HUES64 (cell line): Measurements from ENCODE around the gene EIF3A. TPM values are rescaled to one million over a fixed set of nuclear protein-coding genes. Genes with fewer than 3 reads are reported as not detected.
A peak's percentile ranks its signal among the peaks of the same experiment; 100 is the strongest.

Experiments used
- H3K27ac ChIP-seq: 2 replicates; pipeline ENCODE4 v1.7.0; 2013; ENCODE audit warnings: low read depth, low read length, inconsistent platforms
- H3K27me3 ChIP-seq: 2 replicates; pipeline ENCODE4 v1.6.1; 2013; ENCODE audit warnings: mild to moderate bottlenecking, low read length; ENCODE audit not compliant: insufficient read depth
- H3K36me3 ChIP-seq: 2 replicates; pipeline ENCODE4 v1.6.1; 2013; ENCODE audit warnings: mild to moderate bottlenecking, low read length; ENCODE audit not compliant: insufficient read depth
- H3K4me1 ChIP-seq: 2 replicates; pipeline ENCODE4 v1.6.1; 2013; ENCODE audit warnings: mild to moderate bottlenecking, low read length, moderate library complexity; ENCODE audit not compliant: insufficient read depth
- H3K4me3 ChIP-seq: 2 replicates; pipeline ENCODE4 v1.5.1; 2013; ENCODE audit warnings: mild to moderate bottlenecking, low read length, moderate library complexity
- H3K9ac ChIP-seq: 2 replicates; pipeline ENCODE4 v1.6.1; 2013; ENCODE audit warnings: mild to moderate bottlenecking, low read depth, low read length
- H3K9me3 ChIP-seq: 2 replicates; pipeline ENCODE4 v1.6.1; 2013; ENCODE audit warnings: low read depth, low read length; ENCODE audit not compliant: insufficient read depth
- WGBS: fragments of 150-250, 120-280 bp; methylation state at CpG from one replicate; pipeline ENCODE4 v1.1.7; 2013; ENCODE audit warnings: missing lambda C conversion rate; 5-methylcytosine and 5-hydroxymethylcytosine counted together
- polyA plus RNA-seq, 2 experiments: library from polyadenylated mRNA; stranded (reverse); fragments of 50-300 nt; gene quantifications; one replicate each; pipeline ENCODE4 v1.2.3, GENCODE V29; 2013

Gene EIF3A, protein sequence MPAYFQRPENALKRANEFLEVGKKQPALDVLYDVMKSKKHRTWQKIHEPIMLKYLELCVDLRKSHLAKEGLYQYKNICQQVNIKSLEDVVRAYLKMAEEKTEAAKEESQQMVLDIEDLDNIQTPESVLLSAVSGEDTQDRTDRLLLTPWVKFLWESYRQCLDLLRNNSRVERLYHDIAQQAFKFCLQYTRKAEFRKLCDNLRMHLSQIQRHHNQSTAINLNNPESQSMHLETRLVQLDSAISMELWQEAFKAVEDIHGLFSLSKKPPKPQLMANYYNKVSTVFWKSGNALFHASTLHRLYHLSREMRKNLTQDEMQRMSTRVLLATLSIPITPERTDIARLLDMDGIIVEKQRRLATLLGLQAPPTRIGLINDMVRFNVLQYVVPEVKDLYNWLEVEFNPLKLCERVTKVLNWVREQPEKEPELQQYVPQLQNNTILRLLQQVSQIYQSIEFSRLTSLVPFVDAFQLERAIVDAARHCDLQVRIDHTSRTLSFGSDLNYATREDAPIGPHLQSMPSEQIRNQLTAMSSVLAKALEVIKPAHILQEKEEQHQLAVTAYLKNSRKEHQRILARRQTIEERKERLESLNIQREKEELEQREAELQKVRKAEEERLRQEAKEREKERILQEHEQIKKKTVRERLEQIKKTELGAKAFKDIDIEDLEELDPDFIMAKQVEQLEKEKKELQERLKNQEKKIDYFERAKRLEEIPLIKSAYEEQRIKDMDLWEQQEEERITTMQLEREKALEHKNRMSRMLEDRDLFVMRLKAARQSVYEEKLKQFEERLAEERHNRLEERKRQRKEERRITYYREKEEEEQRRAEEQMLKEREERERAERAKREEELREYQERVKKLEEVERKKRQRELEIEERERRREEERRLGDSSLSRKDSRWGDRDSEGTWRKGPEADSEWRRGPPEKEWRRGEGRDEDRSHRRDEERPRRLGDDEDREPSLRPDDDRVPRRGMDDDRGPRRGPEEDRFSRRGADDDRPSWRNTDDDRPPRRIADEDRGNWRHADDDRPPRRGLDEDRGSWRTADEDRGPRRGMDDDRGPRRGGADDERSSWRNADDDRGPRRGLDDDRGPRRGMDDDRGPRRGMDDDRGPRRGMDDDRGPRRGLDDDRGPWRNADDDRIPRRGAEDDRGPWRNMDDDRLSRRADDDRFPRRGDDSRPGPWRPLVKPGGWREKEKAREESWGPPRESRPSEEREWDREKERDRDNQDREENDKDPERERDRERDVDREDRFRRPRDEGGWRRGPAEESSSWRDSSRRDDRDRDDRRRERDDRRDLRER (N-terminal part only)
- polyA plus RNA-seq (2013, experiment 1 of 2): 152 TPM
- 152 TPM for polyA plus RNA-seq (2013, experiment 2 of 2)

DNA sequence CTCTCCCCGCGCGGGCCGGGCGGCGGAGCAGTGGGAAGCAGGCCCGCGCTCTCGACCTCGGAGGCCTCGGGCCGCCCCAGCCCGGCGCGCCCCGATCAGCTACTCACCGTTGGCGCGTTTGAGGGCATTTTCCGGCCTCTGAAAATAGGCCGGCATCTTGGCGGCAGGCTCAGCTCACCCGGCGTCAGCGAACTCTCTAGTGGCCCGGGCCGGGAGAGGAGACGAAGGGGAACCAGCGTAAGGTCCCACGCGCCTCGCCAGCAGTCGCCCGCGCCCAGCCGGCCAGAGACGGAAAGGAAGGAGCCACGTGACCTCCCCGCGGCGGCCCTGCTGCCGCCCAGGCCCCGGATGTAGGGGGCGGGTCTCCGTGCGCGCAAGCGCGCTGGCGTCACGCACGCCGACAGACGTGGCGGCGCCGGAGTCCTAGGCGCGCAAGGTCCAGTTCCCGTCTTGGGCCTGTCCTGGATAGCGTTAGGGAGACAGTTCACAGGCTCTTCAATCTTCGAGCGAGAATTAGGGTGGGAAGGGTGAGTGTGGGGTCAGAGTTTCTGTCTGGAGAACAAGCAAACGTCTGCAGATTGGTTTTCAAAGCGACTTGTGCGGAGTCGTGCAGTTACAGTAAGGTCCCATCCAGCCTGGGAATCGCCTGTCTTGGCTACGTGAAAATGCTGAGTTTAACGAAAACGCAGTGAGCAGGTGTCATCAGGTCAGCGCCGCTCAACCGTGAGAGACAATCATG lies at the start of gene EIF3A:
Gene EIF3A (minus strand): TSS at position 297 of the 739 bp plus-strand sequence. CDS start 141 bp downstream, at position 156.
- Histone ChIP-seq H3K27ac (peak within 1 kb of the TSS; percentile 97), H3K4me1 (peaks cover 12% of the 10 kb centered on the region), H3K9ac (peak within 1 kb of the TSS; percentile 100), H3K27me3 (no peaks in the 10 kb centered on the region), H3K4me3 (peak within 1 kb of the TSS; percentile 91), H3K9me3 (no peaks in the 10 kb centered on the region), H3K36me3 (peaks cover 16% of the 10 kb centered on the region; the same call in 1 of the 2 replicates)
- WGBS: under 1% methylated on average over 74 of the region's 74 CpGs

DNA sequence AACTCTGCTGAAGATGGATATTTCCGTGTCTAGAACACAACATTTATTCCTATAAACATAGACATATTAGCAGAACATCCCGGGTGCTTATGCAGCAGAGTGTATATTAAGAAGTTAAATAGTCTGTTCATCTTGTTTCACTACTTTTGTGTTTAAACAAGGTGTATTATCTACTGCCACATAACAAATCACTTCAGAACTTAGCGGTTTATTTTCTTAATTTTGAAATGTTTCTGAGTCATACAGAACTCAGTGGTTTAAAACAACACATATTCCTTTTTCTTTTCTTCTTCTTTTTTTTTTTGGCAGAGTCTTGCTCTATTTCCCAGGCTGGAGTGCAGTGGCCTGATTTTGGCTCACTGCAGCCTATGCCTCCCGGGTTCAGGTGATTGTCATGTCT lies 49.1 kb upstream of the EIF3A start:
- H3K36me3 ChIP-seq: peaks cover 79% of the 10 kb centered on the region
- 94% methylated on average over 3 of the region's 4 CpGs for WGBS
- no peak overlapping the region for H3K4me3 ChIP-seq
- no peaks in the 10 kb centered on the region for H3K27me3 ChIP-seq
- no peaks in the 10 kb centered on the region for H3K9me3 ChIP-seq
- no peak overlapping the region for H3K9ac ChIP-seq
- no peak overlapping the region for H3K27ac ChIP-seq
- H3K4me1 ChIP-seq: no peaks in the 10 kb centered on the region

DNA sequence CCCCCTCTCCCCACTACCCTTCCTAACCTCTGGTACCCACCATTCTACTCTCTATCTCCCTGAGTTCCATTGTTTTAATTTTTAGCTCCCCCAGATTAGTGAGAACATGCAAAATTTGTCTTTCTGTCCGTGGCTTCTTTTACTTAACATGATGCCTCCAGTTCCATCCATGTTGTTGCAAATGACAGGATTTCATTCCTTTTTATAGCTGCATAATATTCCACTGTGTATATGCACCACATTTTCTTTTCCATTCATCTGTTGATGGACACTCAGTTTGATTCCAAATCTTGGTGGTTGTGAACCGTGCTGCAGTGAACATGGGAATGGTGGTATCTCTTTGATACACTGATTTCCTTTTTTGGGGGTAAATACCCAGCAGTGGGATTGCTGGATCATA lies 45.3 kb upstream of the EIF3A start:
- 95% methylated on average over 2 of the region's 2 CpGs for WGBS
- Histone ChIP-seq H3K4me3 (no peak overlapping the region), H3K4me1 (no peaks in the 10 kb centered on the region), H3K27ac (no peak overlapping the region), H3K9ac (no peak overlapping the region), H3K36me3 (peaks cover 82% of the 10 kb centered on the region), H3K9me3 (no peaks in the 10 kb centered on the region), H3K27me3 (no peaks in the 10 kb centered on the region)

DNA sequence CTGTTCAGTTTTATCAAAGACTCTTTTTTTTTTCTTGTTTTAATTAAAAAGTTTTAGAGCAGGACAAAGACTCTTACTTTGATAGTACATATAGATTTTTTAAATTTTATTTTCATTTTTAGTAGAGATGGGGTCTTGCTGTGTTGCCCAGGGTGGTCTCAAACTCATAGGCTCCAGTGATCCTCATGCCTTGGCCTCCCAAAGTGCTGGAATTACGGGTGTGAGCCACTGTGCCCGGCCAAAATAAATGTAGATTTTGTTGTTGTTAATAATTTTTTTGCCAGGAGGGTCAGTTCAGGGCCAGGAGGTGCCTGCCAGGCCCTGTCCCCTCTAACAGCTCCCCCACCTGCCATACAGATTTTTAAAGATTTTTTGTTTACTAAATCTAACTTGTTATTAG lies 40.3 kb upstream of the EIF3A start:
- no peaks in the 10 kb centered on the region for H3K27me3 ChIP-seq
- H3K4me1 ChIP-seq: no peaks in the 10 kb centered on the region
- H3K9me3 ChIP-seq: no peaks in the 10 kb centered on the region
- H3K4me3 ChIP-seq: no peak overlapping the region
- H3K36me3 ChIP-seq: peaks cover 93% of the 10 kb centered on the region
- no peak overlapping the region for H3K27ac ChIP-seq
- no peak overlapping the region for H3K9ac ChIP-seq
- WGBS: 95% methylated on average over 2 of the region's 2 CpGs

DNA sequence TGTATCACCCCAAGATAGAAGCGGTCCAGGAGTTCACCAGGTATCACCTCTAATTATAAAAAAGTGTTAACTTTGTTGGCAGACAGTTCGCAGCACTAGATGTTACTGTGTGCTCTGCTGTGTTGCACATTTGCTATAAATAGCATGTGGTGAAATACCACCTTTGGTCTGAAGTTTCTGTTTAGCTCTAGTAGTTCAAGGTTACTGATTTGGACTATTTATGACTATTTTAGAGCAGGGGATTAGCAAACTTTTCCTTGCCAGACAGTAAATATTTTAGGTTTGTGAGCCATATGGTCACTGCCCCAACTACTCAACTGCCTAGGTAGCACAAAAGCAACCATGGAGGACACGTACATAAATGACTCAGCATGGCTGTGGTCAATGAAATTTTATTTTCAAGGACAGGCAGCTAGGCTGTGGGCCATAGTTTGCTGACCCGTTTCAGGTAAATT lies 39.8 kb upstream of the EIF3A start:
- Histone ChIP-seq H3K9ac (no peak overlapping the region), H3K27ac (no peak overlapping the region), H3K4me3 (no peak overlapping the region), H3K4me1 (no peaks in the 10 kb centered on the region), H3K27me3 (no peaks in the 10 kb centered on the region), H3K36me3 (peaks cover 92% of the 10 kb centered on the region), H3K9me3 (no peaks in the 10 kb centered on the region)
- WGBS: 96% methylated on average over 4 of the region's 4 CpGs

DNA sequence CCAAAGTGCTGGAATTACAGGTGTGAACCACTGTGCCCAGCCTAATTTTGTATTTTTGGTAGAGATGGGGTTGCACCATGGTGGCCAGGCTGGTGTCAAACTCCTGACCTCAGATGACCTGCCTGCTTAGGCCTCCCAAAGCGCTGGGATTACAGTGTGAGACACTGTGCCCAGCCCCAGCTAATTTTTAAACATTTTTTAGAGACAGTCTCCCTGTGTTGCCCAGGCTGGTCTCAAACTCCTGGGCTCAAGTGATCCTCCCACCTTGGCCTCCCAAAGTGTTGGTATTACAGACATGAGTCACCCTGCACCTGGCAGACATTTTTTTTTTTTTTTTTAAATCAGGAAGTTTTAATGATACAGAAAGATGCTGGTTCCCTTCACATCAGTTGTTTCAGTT lies 38.8 kb upstream of the EIF3A start:
- Histone ChIP-seq H3K27me3 (no peaks in the 10 kb centered on the region), H3K36me3 (peaks cover 91% of the 10 kb centered on the region), H3K27ac (no peak overlapping the region), H3K4me3 (no peak overlapping the region), H3K9me3 (no peaks in the 10 kb centered on the region), H3K4me1 (no peaks in the 10 kb centered on the region), H3K9ac (no peak overlapping the region)
- 100% methylated on average over 1 of the region's 1 CpG for WGBS

DNA sequence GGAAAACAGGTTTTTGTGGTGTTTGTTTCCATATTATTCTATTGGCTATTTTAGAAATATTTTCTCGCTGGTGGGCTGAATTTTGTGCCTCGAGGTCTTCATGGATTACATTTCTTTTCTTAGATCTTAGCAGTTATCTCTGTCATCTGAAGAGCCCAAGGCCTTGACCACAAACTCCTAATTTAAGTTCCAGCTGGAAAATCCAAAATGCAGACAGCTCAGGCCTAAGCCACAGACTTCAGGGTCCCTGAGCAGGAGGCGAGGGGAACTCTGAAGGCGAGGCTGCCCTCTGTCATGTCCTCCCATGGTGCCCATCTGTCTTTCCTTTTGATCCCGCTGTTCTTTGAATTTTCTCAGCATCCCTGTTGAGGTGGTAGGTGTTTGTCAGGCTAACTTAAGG lies 37.6 kb upstream of the EIF3A start:
- 97% methylated on average over 5 of the region's 5 CpGs for WGBS
- Histone ChIP-seq H3K9me3 (no peaks in the 10 kb centered on the region), H3K27ac (no peak overlapping the region), H3K36me3 (peaks cover 94% of the 10 kb centered on the region), H3K4me1 (no peaks in the 10 kb centered on the region), H3K9ac (no peak overlapping the region), H3K27me3 (no peaks in the 10 kb centered on the region), H3K4me3 (no peak overlapping the region)

DNA sequence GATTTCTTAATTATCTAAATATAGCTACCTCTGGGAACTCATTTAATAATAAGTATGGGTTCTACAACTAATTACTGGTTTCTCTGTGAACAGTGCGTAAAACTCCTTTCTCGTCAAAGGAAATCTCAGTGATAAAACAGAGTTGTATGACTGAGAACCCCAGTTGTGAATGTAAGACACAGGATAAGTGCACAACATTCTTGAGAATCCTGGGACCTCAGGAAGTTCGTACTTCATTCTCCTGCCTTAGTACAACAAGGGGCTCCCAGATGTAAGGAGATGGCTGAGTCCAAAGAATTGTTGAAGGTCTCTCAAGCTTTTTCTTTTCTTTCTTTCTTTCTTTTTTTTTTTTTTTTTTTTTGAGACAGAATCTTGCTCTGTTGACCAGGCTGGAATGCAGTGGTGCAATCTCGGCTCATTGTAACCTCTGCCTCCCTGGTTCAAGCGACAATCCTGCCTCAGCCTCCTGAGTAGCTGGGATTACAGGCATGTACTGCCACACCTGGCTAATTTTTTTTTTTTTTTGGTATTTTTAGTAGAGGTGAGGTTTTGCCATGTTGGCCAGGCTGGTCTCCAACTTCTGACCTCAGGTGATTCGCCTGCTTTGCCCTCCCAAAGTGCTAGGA lies 35.8 kb upstream of the EIF3A start:
- no peaks in the 10 kb centered on the region for H3K9me3 ChIP-seq
- H3K36me3 ChIP-seq: peaks cover 94% of the 10 kb centered on the region
- no peak overlapping the region for H3K4me3 ChIP-seq
- no peaks in the 10 kb centered on the region for H3K27me3 ChIP-seq
- H3K9ac ChIP-seq: no peak overlapping the region
- H3K27ac ChIP-seq: no peak overlapping the region
- 97% methylated on average over 6 of the region's 6 CpGs for WGBS
- no peaks in the 10 kb centered on the region for H3K4me1 ChIP-seq

DNA sequence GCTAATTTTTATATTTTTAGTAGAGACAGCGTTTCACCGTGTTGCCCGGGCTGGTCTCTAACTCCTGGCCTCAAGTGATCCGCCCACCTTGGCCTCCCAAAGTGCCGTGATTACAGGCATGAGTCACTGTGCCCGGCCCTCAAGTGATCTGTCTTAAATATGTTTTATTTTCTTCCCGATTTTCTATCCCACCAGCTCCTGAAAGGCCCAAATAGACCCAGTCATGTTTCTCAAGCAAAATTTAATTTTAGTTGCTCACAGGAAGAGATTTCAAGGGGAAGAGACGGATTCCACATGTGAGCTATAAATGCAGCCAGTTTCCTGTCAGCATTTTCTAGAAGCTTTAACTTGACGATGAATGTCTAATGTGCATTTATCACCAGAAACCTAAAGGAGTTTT lies 35.3 kb upstream of the EIF3A start:
- 94% methylated on average over 9 of the region's 9 CpGs for WGBS
- no peak overlapping the region for H3K4me3 ChIP-seq
- H3K27ac ChIP-seq: no peak overlapping the region
- H3K27me3 ChIP-seq: no peaks in the 10 kb centered on the region
- no peaks in the 10 kb centered on the region for H3K9me3 ChIP-seq
- H3K9ac ChIP-seq: no peak overlapping the region
- peaks cover 94% of the 10 kb centered on the region for H3K36me3 ChIP-seq
- H3K4me1 ChIP-seq: no peaks in the 10 kb centered on the region
